Measurements from ENCODE around the gene AFAP1.

The AFAP1 gene

DNA sequence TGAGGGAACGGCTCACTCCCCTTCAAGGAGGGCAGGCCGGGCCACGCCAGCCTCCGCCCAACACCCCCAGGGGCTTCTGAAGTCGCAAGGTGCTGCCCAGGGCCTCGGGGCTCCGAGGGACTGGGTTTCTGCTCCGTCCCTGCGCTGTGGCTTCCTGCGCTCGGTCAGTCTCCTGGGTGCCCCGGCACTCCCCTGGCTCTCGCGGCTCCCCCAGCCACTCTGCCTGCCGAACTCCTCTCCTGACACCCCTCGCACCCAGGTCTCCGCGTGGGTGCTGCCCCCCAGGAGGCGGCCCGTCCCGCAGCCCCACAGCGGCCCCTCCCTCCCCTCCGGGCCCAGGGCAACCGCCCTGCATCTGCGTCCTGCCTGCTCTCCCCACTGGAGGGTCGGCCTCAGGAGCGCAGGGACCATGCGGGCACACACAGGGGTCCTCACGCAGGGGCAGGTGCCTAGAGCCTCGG lies 151.9 kb downstream of the AFAP1 start:
- DNase-seq (ENCODE audit: low read depth in 2 of 2) = no peak
- TF ChIP-seq, protein P1, sequence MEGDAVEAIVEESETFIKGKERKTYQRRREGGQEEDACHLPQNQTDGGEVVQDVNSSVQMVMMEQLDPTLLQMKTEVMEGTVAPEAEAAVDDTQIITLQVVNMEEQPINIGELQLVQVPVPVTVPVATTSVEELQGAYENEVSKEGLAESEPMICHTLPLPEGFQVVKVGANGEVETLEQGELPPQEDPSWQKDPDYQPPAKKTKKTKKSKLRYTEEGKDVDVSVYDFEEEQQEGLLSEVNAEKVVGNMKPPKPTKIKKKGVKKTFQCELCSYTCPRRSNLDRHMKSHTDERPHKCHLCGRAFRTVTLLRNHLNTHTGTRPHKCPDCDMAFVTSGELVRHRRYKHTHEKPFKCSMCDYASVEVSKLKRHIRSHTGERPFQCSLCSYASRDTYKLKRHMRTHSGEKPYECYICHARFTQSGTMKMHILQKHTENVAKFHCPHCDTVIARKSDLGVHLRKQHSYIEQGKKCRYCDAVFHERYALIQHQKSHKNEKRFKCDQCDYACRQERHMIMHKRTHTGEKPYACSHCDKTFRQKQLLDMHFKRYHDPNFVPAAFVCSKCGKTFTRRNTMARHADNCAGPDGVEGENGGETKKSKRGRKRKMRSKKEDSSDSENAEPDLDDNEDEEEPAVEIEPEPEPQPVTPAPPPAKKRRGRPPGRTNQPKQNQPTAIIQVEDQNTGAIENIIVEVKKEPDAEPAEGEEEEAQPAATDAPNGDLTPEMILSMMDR (IDR thresholded peaks at IDR 0.05; ENCODE audit: low read depth, low read length) = no peak
- no peak overlapping the region for H3K4me3 ChIP-seq (replicated peaks in 1 of 2; ENCODE audit: low read depth in 2 of 2, low read length in 2 of 2)

DNA sequence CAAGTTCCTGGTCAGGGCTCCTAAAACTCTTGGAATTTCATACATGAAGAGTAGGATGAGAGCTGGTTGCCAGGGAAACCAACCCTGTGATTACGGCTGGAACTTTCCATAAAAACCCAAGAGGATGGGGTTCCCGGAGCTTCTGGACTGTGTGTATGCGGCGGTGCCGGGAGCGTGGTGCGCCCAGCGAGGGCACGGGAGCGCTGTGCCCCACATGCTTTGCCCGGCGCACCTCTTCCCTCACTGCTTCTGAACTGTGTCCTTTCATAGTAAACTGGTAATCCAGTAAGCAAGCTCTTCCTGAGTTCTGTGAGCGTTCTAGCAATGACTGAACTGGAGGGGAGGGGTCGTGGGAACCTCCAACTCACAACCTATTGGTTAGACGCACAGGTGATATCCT lies 152.6 kb downstream of the AFAP1 start:
- TF ChIP-seq, protein P1 (IDR thresholded peaks at IDR 0.05; ENCODE audit: low read depth, low read length) = no peak
- no peak for DNase-seq (ENCODE audit: low read depth in 2 of 2)

DNA sequence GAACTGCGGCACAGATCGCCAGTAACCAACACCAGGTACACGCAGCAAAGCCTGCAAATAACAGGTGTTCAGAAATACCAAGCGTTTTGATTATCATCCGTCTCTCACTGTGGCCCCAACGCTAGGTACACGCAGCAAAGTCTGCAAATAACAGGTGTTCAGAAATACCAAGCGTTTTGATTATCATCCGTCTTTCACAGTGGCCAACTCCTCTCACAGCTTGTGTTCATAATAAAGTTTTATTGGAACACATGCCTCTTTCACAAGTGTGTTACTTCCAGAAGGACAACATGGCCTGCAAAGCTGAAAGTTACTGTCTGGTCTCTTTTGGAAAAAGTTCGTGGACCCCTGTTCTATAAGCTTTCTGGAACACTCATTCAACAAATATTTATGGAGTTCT lies 153.1 kb downstream of the AFAP1 start:
- no peak overlapping the region for H3K4me3 ChIP-seq (replicated peaks in 1 of 2; ENCODE audit: low read depth in 2 of 2, low read length in 2 of 2)
- no peak for DNase-seq (ENCODE audit: low read depth in 2 of 2)
- TF ChIP-seq, protein P1 (IDR thresholded peaks at IDR 0.05; ENCODE audit: low read depth, low read length) = no peak

More for the DNA sequence above, 152.6 kb downstream of the AFAP1 start:
- no peak overlapping the region for H3K4me3 ChIP-seq (replicated peaks in 1 of 2; ENCODE audit: low read depth in 2 of 2, low read length in 2 of 2)

DNA sequence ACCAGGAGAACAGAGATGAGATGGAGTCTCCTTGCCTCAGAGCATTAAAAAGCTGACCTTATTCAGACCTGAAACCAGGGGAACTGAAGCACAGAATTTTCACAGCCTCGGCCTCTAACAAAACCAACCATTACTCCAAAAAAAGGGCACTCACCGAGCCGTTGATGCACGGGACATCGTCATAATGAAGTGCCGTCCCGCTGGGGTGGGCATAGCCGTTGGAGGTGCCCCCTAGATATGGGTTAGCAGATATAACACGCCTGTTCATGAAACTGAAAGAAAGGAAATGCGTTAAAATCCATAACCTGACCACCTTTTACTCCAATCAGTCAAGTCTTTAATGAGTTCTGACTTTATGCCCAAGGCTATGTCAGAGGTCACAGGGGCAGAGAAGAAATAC lies 153.6 kb downstream of the AFAP1 start:
- no peak overlapping the region for H3K4me3 ChIP-seq (replicated peaks in 1 of 2; ENCODE audit: low read depth in 2 of 2, low read length in 2 of 2)
- no peak for DNase-seq (ENCODE audit: low read depth in 2 of 2)
- TF ChIP-seq, protein P1 (IDR thresholded peaks at IDR 0.05; ENCODE audit: low read depth, low read length) = no peak

DNA sequence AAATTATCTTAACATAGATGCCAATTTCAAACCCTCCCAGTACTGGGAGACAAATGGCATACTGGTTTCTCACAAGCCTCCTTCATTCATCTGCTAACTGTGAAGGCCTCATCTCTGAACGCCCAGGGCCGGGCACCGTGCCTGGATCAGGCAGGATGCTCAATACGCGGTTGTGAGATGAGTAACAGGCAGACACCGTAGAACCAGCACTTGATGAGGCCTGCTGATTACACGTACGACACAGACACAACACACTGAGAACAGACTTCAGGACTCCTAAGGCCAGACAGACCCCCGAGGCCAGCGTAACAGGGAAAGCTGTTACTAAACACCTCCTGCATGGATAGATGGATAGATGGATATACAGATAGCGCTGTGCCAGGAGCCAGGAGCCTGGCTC lies 154.6 kb downstream of the AFAP1 start:
- no peak overlapping the region for H3K4me3 ChIP-seq (replicated peaks in 1 of 2; ENCODE audit: low read depth in 2 of 2, low read length in 2 of 2)
- TF ChIP-seq, protein P1 (IDR thresholded peaks at IDR 0.05; ENCODE audit: low read depth, low read length) = no peak
- DNase-seq (ENCODE audit: low read depth in 2 of 2) = peak; percentile 53 to 70

DNA sequence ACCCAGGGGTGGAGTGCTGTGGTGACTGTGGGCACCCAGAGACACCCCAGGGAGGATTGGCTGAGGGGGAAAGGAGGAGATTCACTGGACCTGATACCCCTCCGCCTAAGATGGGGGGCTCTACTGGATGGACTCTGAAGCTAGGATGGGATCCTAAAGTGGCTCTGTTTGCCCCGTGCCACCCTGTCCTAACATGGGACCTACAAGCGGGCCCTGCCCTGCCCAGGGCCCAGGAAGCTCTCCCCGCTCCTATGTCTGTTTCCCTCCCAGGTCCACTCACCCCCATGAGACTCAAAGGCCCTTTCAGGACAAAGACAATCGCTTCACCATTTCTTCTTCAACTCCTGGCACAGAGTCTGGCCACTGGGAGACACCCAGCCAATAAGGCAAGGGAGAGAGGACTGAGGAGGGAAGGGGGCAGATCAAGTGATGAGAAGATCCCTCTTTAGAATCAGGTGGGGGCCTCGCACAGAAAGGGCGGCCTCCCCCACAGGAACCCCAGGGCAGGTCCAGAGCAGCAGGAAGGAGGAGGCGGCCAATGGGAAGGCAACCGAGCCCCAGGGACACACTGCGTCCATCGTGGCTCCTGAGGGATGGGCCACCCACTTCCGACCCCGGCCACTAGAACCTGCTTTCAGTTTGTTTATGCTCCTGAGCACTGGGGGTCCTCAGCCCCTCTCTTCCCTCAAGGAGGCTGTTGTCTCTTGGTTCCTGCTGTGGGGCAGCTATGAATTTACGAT lies 155.4 kb downstream of the AFAP1 start:
- no peak overlapping the region for H3K4me3 ChIP-seq (replicated peaks in 1 of 2; ENCODE audit: low read depth in 2 of 2, low read length in 2 of 2)
- TF ChIP-seq, protein P1 (IDR thresholded peaks at IDR 0.05; ENCODE audit: low read depth, low read length) = no peak
- DNase-seq (ENCODE audit: low read depth in 2 of 2) = no peak

DNA sequence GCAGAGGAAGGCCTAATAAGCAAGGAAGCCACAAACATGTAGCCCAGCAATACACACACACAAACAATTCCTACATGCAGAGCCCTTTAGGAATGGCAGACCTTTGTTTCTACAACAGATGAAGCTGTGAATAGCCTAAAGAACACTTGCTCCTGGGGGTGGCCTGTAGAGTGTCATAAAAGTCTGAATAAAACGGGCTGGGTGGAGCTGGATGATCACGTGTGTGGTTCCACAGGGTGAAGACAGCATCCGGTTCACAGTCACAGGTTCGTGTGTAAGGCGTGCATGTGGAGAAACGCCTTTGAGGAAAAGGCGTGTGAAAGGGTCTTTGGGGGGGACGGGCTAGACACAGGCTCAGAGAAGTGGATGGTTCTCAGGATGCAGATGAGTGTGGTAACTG lies 156.1 kb downstream of the AFAP1 start:
- DNase-seq (ENCODE audit: low read depth in 2 of 2) = no peak
- TF ChIP-seq, protein P1 (IDR thresholded peaks at IDR 0.05; ENCODE audit: low read depth, low read length) = no peak
- no peak overlapping the region for H3K4me3 ChIP-seq (replicated peaks in 1 of 2; ENCODE audit: low read depth in 2 of 2, low read length in 2 of 2)
